Activated naive CD4-positive, alpha-beta T cell (primary cell): ENCODE measurements around the gene FBXL17.

Experiments
- DNase-seq, 4 experiments: peaks; one replicate each; lab custom pipeline; 2025; lab: John Stamatoyannopoulos, UW

Gene FBXL17

GRCh38 chr5:107809201-107810034, 572.5 kb downstream of the FBXL17 start:
- no peak for DNase-seq
